Measurements from ENCODE around the gene HPSE.

The HPSE gene

GRCh38 chr4:83334425-83335241, at the start of gene HPSE:
Gene HPSE (minus strand): TSS chr4:83334848. CDS start chr4:83334782, 66 bp downstream.
- peak; percentile 41 for DNase-seq

- no peak for DNase-seq
Observed at GRCh38 chr4:83382850-83383249, 48.2 kb upstream of the HPSE start.

GRCh38 chr4:83381173-83381572, 46.5 kb upstream of the HPSE start:
- no peak for DNase-seq

GRCh38 chr4:83378419-83378818, 43.8 kb upstream of the HPSE start:
- no peak for DNase-seq

GRCh38 chr4:83372931-83373330, 38.3 kb upstream of the HPSE start:
- no peak for DNase-seq

GRCh38 chr4:83371936-83372335, 37.3 kb upstream of the HPSE start:
- no peak for DNase-seq

GRCh38 chr4:83371235-83371634, 36.6 kb upstream of the HPSE start:
- no peak for DNase-seq

- no peak for DNase-seq
Observed at GRCh38 chr4:83370640-83370906, 35.9 kb upstream of the HPSE start.

- DNase-seq = no peak
Observed at GRCh38 chr4:83369831-83370639, 35.4 kb upstream of the HPSE start.

GRCh38 chr4:83364312-83364711, 29.7 kb upstream of the HPSE start:
- DNase-seq = no peak

GRCh38 chr4:83362492-83363329, 28.1 kb upstream of the HPSE start:
- no peak for DNase-seq

GRCh38 chr4:83361416-83362103, 26.9 kb upstream of the HPSE start:
- DNase-seq = no peak

- no peak for DNase-seq
Observed at GRCh38 chr4:83360018-83360417, 25.4 kb upstream of the HPSE start.

- no peak for DNase-seq
Observed at GRCh38 chr4:83358410-83358809, 23.8 kb upstream of the HPSE start.

GRCh38 chr4:83356899-83357661, 22.4 kb upstream of the HPSE start:
- no peak for DNase-seq

GRCh38 chr4:83353516-83353915, 18.9 kb upstream of the HPSE start:
- no peak for DNase-seq

GRCh38 chr4:83348074-83348473, 13.4 kb upstream of the HPSE start:
- no peak for DNase-seq

GRCh38 chr4:83342476-83342875, 7.8 kb upstream of the HPSE start:
- no peak for DNase-seq

- DNase-seq = no peak
Observed at GRCh38 chr4:83340692-83341343, 6.2 kb upstream of the HPSE start.

- no peak for DNase-seq
Observed at GRCh38 chr4:83339573-83339972, 4.9 kb upstream of the HPSE start.

GRCh38 chr4:83335701-83336100, 1.1 kb upstream of the HPSE start:
- DNase-seq = no peak

- DNase-seq = no peak
Observed at GRCh38 chr4:83331956-83332355, 2.7 kb downstream of the HPSE start.
